HG03457 (cell line): Measurements from ENCODE around the gene MARF1.
"Not testable (repeated sequence)": the region's sequence is repeated elsewhere in the genome, so short reads cannot be mapped to it uniquely, and the experiment has no call there.

Experiments
- ATAC-seq: cut with Tn5 transposase; IDR thresholded peaks from one replicate; pipeline ENCODE4 v1.9.1; 2021; ENCODE audit warnings: moderate number of reproducible peaks; ENCODE audit not compliant: unreplicated experiment

Gene MARF1

GRCh38 chr16:15573274-15573895, 69.6 kb downstream of the MARF1 start:
- ATAC-seq = no peak

DNA sequence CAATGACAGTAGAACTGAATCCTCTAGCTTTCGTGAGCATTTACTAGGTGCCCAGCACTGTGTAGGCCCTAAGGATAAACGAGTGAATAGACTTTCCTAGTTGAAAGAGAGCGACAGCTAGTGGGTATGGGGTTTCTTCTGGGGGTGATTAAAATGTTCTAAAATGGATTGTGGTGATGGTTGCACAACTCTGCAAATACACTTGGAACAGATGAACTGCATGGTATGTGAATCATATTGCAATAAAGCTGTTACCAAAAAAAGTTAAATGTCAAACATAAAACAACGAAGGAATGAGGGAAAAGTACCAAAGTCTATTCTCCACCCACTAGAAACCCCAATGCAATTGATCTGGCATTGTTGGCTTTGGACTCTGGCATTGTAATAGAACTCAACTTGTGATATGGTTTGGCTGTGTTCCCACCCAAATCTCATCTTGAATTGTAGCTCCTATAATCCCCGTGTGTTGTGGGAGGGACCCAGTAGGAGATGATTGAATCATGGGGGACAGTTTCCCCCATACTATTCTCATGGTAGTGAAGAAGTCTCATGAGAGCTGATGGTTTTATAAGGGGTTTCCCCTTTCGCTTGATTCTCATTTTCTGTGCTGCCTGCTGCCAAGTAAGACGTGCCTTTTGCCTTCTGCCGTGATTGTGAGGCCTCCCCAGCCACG, 70.5 kb downstream of the MARF1 start:
- ATAC-seq = no peak

DNA sequence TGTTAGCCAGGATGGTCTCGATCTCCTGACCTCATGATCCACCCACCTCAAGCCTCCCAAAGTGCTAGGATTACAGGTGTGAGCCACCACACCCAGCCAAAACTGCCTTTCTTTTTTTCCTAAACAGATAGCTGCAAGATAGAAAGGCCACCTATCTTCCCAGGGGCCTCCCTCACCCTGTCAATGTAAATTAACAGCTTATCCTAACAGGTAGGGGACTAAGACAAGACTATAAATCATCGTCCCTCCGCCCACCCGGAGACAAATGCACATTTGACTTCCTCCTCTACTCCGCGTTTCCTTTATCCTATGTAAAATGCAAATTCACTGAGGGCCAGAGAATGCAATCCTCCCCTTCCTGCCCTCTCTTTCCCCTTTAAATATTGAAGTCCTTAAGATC, 71.4 kb downstream of the MARF1 start:
- no peak for ATAC-seq

- ATAC-seq = not testable (repeated sequence)
These were observed 72.3 kb downstream of the MARF1 start for GRCh38 chr16:15570666-15571065.

DNA sequence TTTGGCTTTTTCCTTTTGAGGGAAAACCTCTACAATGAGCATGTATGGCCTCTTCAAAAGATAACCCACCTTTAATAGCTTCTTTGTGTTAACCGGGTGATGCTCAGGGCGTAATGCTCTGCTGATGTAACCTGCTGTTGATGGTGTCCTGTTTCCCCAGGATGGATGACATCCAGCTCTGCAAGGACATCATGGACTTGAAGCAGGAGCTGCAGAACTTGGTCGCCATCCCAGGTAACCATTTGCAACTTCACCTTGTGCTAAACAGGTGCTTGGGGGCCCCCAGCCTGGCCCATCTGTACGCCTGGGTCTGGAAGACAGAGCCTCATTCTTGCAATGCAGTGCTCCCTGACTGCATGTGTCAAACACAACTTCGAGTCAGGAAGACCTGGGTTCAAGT, 75.1 kb downstream of the MARF1 start:
- ATAC-seq = no peak

DNA sequence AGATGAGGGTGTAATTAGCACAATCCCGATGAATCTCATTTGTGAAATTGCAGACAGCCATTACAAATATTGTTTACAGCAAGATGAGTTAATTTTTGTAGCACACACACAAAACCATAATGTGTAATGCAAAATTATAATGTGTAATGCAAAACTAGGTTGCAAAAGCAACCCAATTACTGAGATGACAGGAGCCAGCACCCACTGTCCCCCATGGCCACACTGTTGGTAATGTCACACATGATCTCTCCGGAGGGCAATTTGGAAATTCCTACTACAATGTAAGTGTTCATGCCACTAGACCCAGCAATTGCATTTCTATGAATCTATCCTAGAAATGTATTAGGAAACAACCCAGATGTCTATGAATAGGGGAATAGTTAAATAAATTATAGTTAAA, 76.9 kb downstream of the MARF1 start:
- ATAC-seq = no peak

DNA sequence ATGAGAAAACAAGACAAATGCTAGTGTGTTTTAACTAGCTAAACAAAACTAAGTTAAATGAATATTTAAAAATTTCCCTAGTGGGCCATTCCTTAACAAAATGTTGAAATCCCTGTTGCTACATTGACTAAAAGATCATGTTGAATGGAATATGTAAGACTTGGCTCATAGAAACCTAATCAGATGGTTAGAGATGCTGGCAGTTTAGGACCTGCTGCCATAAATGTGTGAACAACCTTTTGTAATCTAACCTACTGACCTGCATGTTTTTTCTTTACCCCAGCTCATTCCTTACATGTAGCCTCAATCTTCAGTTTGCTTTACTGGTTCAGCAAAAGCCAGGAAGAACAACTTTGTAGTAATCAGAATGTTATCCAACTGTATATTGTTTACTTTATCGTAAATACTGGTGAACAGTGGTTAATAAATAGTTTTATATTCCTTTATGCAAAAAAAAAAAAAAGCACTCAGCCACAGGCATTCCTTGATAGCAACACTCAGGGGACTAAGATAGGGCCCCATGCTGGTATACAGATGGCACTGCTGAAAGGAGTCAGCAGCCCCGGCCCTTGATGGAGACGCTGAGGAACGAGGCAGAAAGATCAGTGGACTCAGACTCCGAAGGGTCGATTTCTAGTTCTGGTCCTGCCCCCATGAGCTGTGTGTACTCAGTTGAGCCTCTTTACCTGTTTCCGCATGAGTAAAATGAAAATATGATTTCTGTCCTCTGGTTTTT, 78.2 kb downstream of the MARF1 start:
- no peak for ATAC-seq

DNA sequence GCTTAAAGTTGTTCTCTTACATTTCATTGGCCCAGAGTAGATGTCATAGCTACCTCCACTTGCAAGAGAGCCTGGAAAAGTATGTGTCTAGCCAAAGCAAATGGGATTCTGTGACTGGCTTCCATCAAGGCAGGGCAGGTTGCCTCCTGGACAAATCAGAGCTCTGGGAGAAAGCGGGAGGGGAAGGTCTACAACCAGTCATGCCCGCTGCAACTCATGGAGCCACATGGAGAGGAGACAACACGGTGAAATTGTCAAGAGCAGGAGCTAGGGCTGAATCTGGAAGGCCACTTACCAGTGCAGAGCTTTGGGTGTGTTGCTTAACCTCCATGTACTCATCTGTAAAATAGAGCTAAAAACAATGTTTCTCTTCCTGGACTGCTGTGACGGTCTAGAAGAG, 83.8 kb downstream of the MARF1 start:
- ATAC-seq = no peak

- ATAC-seq = no peak
These were observed 85.7 kb downstream of the MARF1 start for GRCh38 chr16:15557258-15557657.

DNA sequence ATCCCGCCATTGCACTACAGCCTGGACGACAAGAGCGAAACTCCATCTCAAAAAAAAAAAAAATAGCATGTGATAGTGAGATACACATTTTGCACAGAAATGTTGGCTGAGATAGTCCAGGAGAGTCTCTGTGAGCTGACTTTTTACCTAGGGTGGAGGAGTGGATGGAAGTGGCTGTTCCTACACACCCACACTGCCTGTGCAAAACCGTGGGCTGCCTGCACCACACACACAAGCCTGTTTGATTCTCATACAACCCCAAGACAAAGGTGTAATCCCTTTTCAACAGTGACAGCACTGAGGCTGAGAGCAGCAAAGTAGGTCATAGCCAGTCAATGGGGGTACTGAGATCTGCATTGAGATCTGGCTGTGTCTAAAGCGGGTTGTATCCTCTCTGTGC, 86.8 kb downstream of the MARF1 start:
- no peak for ATAC-seq

GRCh38 chr16:15553313-15554088, 89.5 kb downstream of the MARF1 start:
- ATAC-seq = no peak

DNA sequence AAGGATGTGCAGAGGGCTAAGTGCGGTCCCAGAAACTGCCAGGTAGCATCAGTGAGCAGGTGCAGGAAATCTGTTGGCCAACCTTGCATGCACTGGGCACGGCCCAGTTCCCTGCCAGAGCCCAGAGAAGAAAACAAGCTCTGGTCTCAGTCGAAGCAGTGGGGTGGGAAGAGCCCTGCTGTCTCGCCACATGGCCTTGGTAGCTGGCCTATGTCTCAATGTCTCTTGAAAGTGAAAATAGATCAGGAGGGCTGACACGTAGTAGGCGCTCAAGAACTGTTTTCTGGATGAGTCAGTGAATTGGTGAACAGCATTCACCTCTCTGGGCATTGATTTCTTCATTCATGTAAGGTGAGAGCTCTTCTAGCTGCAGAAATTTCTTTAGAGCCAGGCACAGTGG, 90.4 kb downstream of the MARF1 start:
- no peak for ATAC-seq

DNA sequence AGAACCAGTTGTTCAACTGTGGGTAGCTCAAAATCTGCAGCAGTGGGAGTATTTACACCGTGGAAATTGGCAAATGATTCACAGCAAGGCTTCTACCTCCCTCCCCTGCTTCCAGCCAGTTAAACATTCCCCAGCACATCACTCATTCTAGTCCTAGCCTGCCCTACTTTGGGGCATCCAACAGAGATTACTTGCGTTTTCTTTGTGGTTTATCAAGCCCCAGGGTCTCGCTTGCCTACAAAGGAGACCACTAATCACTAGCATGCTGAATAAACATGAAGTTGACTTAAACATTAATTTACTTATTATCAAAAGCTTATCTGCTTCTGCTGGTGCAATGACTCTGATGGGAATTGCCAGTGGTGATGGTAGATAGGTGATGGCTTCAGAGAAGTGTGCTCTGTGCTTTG, 94.5 kb downstream of the MARF1 start:
- ATAC-seq = no peak

GRCh38 chr16:15547768-15548096, 95.2 kb downstream of the MARF1 start:
- ATAC-seq = no peak

- not testable (repeated sequence) for ATAC-seq
These were observed 95.7 kb downstream of the MARF1 start for GRCh38 chr16:15547072-15547767.

DNA sequence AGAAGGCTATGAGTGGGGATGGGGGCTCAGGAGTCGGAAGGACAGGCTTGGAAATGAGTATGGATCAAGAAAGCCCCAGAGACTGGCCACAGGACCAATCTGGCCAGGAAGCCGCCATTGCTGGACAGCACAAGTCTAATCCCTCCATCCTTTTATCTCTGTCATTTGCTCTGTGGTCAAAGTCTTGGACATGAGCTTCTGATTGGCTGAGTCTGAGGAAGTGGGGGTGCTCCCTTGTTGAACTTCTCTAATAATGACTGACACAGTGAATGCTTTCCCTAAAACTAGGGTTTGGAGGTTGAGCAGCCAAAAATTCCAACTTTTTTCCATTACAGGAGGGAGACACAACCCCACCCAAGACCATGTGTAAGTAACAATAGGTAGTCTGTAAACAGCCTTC, 97.4 kb downstream of the MARF1 start:
- no peak for ATAC-seq

DNA sequence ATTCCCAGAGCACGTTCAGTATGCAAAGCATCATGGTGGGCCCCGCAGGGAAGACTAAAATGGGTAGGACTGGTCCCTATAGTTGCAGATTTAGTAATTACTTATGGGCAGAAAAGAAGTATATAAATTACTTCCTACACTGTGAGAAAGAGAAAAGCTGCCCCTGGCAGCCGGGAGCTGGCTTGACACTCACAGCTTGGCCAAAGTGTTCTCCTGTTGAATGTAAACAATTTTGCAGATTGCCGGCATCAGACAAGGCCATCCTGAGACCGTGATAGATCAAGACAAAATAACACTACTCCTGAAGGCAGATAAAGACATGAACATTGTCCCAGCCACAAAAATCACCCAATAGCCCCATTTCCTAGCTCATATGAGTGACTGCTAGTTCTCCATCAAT, 98.5 kb downstream of the MARF1 start:
- ATAC-seq = no peak
